HG02798 (cell line): ENCODE data around the gene ZFAND3.
A peak's percentile ranks its signal among the peaks of the same experiment; 100 is the strongest.

ENCODE experiments used
- ATAC-seq: cut with Tn5 transposase; IDR thresholded peaks from one replicate; pipeline ENCODE4 v1.9.1; 2021; ENCODE audit warnings: mild to moderate bottlenecking; ENCODE audit not compliant: unreplicated experiment, poor library complexity

Gene ZFAND3, protein sequence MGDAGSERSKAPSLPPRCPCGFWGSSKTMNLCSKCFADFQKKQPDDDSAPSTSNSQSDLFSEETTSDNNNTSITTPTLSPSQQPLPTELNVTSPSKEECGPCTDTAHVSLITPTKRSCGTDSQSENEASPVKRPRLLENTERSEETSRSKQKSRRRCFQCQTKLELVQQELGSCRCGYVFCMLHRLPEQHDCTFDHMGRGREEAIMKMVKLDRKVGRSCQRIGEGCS

DNA sequence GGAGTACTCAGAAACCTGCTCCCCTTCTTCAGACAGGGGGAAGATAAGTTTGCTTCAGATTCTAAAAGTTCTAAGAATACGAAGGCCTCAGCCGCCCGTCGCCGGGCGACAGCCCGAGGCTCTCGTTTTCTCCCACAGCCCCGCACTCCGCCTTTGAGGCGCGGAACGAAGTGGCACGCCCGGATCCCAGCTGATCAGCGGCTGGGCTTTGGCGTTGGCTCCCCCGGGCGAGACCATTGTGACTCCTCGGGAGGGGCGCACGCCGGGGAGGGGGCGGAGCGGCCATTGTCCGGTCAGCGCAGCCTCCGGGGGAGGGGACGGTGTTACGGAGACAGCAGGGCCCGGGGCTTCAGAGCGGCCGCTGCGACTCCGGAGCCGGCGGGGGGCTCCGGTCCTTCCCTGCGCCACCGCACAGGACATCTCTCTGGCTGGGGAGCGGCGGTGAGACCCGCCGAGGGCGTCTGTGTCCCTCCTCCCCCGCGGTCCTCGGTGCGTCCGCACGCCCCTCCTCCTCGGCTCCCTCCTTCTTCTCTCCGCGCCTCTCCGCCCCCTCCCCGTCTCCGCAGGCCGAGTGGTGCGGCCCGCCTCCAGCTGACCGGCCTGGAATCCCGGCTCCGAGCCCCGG is at the start of gene ZFAND3:
Gene ZFAND3 (plus strand): TSS at position 551 of the 625 bp plus-strand sequence. CDS start 219 bp downstream, outside the sequence.
- peak; percentile 88 for ATAC-seq

DNA sequence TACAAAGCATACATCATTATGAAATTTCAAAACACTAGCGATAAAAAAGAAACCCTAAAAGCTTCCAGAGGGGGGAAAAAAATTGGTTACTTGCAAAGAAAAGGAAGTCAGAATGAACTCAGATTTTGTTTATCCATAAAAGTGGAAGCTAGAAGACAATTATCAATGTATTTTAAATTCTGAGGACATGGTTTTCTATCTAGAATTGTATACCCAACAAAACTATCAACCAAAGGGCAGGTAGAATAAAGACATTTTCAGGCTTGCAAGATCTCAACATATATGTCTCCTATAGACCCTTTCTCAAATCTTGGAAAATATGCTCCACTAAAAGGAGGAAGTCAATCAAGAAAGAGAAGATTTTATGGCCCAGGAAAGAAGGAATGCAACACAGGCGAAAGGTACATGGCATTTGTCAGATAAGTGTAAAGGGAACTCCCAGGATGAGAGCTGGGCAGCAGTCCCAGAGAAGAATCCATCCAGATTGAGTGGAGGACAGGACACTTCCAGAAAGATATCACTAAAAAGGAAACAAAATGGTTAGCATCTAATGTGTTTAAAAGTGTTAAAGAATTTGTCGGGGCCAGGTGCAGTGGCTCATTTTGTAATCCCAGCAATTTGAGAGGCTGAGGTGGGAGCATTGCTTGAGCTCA is 45.4 kb upstream of the ZFAND3 start:
- no peak for ATAC-seq

DNA sequence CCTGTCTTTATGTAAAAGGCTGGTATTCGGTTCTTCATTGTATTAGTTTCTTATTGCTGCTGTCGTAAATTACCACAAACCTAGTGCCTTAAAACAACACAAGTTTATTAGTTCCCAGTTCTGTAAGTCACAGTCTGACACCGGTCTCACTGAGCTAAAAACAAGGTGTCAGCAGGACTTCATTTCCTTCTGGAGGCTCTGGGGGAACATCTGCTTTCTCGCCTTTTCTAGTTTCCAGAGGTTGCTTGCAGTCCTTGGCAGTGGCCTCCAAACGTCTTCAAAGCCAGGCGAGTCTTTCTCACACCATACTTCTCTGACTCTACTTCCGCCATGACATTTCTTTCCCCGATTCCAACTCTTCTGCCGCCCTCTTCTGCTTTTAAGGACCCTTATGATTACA is 43.0 kb upstream of the ZFAND3 start:
- ATAC-seq, result no peak

DNA sequence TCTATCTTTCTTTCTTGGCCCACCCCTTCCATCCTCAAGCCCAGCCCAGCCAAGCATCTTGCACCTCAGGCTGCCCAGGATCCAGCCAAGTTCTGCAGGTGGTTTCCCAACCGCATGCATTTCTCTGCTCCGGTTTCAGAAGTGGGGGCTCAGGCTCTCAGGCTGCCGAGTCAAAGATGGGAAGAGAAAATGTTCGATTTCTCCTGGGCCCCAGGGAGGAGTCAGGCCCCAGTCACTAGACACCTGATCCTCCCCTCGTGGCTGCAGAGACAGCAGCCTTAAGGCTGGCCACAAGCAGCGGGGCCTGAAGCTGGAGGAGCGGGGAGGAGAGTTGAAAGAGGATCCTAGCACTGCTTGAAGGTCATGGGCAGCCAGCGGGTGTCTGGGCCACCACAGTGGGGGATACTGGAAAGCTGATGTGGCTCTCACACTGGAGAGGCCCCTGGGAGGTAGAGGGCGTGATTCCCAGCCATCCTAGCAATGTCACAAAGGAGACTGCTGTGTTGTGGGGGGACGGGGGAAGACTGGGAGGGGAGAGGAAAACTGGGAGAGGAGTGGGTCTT is 42.2 kb upstream of the ZFAND3 start:
- peak; percentile 63 for ATAC-seq

DNA sequence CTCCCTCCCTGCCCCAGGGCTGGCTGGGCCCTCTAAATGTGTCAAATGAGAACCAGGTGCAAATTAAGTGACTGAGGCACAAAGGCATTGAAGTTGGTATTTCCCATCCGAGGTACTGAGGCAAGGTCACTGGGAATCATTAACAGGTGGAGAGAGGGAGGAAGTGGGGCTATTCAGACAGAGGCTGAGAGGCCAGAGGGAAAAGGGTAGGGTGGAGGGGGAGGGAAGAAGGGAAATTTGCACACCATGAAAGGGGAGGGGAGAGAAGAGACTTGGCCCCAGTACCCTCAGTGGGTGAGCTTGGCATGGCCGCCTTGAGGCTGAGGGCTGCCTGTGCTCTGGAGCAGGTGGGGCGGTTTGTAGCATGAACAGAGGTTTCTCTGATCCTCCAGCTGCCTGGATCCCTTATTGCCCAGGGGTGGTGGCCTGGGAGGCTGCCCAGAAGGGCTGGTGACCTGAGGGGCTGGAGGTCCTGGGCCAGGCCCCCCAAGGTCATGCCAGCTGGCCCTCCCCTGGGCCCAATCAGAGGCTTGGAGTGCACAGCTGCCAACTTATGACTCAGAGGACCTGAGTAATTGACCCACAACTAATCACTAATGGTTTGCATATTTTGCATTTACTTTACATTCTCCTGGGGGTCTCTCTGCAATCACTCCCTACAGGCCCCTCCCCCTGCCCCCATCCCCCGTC is 40.3 kb upstream of the ZFAND3 start:
- no peak for ATAC-seq

DNA sequence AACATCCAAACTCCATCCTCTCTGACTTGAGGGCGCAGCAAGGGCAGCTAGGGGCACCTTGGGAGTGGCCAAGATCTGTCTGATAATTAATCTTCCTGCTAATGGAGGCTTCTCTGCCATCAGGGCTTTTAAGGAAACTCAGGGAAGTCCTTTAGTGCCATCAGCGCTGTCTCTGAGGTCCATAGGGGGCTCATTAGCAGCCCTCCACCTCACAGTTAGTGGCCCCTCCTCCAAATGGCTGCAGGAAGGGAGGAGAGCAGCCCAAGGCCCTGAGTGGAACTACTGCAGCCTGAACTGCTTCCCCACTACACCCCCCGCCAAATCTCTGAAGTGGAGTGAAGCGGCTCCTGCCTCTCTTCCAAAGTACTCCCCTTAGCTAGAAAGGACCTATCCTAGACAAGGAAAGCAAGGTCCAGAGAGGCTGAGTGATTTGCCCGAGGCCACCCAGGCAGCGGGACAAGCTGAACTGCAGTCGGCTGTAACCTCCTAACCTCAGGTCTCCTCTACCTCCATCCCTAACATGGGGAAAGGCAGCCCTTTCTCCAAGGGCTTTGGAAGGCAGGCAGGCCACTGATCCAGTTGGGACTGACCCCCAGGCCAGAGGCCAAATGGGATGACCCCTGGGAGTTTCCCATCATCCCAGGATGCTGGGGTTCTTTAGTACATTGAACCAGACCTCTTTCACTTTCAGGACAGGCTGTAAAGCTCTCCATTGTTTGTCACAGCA is 39.5 kb upstream of the ZFAND3 start:
- ATAC-seq, result no peak

DNA sequence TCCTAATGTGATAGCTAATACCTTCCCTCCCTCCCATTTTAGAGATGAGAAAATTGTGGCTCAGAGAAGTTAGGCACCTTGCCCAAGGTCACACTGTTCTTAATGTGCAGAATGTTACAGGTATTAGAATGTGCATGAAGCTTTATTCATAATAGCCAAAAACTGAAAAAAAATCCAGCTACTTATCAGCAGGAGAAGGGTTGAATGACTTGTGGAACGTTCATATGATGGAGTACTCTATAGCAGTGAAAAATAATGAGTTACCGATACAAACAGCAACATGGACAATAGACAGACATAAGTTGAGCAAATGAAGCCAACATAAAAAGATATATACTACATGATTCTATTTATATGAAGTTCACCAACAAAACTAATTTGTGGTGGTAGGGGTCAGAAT is 37.7 kb upstream of the ZFAND3 start:
- no peak for ATAC-seq

DNA sequence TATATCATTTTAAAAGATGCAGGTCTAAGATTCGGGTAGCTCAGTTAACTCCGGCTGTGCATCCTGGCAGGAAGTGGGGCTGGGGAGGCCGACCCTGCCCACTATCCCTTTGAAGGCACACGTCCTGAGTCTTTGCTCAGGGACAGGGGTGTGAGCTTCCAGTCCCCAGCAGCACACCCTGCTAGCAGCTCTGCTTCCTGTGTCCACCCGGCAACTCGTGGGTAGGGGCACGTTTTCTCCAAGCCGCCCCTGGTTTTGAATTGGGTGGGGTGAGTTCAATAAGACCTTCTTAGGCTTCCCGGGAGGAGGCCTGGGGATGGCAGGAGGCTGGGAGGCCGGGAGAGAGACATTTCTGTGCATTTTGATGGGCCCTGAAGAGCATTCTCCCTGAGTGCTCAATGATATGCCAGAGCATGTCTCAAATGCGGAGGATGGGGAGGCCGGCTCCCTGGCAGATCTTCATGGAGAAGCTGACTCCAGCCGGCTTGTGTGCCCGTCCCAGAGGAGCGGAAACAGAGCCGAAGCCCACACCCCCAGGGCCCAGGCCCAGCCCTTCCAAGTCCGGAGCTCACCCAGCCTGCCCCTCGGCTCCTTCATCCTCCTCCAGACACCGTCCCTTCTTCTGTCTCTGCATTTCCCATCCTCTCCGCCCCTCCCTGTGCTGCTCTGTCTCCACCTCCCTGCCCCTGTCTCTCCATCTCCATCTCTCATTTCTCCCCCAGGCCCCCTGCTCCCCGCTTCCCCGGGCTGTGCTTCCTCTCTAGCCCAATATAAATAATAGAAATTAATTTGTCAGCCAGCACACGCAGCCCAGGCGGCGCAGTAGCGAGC is 36.3 kb upstream of the ZFAND3 start:
- ATAC-seq, result no peak

DNA sequence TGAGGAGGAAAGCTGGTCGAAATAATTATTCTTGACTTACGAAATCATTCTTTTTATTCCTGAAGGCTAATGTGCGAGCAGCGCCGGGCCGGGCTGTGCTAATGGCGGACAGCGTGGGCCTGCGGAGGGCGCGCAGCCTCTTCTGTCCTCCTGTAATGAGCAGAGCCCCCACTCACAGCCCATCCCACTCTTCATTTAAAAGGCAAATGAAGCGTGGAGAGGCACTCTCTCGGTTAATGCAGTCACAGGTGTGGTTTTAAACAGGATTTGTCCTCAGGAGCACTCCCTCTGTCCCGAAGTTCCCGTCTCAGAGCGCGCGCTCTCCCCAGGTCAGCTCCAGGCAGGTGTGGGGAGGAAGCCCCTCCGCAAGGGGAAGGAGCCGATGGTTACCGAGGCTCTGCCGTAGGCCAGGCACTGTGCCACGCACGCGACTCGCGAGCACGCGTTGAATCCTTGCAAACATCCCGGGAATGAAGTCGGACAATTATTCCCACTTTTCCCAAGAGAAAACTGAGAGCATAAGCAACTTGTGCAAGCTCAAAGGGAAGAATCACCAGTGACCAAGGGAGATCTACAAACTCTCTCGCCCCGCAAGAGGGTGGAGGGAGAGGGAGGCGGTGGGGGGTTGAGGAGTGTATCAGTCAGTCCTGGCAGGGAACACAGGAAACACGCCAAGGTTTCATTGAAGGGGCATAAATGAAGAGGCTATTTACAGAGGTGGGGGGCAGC is 35.5 kb upstream of the ZFAND3 start:
- no peak for ATAC-seq

DNA sequence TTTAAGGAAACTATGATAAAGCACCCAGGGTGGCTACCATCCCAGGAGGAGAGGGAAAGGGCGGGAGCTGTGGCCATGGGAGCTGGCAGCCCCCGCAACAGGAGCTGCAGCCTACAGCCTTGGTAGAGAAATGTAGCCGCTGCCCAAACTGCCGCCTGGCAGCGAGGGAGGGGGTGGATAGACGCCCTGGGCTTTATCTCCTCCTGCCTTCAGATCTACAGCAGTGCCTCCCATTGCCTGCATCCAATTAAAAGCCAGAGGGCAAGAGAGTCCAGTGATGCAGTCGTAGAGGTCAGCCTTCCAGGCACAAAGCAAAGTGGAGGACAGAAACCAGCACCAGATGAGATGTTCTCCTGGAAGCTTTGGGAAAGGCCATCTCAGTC is 35.0 kb upstream of the ZFAND3 start:
- ATAC-seq, result no peak

DNA sequence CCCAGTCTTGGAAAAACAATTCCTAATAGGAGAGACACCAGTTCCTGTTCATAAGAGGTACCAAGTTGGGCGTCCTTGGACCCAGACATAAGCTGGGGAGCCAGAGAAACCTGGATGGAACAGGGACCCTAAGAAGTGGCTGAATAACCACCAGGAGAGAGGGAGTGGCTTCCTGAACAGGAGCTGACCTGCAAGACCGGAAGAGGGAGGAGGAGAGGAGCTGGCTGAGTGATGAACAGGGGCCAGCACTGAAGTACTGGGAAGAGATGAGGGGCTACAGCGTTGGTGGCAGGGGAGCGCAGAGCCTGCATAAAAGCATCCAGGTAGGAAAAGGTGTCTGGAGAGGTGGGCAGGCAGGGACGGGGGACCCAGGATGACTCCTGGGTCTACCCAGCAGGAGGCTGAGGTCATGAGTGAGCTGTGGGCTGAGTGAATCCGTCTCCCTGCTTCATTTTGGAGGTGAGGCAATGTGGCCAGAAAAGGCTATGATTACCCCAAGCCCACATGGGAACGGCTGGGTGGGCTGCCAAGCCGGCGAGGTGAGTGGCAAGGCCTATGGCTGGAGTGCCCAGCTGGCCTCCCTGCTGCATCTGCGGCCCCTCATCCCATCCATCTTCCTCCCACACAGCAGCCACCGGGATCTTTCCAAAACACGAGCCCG is 34.4 kb upstream of the ZFAND3 start:
- no peak for ATAC-seq

DNA sequence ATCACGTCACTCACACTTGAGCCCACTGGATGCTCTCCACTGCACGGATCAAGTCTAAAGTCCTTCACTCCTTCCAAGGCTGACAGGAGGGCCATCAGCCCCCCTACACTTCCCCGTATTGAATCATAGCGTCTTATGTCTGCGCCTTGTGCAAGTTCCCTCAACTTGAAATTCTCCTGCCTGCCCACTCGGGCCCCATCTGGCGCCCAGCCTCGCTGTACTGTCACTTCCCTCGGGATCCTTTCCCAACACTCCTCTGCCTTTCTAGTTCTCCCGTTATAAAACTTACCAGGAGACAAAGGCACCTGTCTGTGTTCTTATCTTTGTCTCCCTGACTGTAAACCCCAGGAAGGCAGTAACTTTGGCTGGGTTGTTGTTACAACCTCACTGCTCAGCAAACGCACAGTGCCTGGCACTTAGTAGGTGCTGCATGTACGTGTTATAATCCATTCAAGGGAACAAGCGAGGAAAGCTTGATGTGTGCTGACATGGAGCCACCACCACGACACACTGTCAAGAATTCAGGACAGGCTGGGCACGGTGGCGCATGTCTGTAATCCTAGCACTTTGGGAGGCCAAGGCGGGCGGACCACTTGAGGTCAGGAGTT is 33.8 kb upstream of the ZFAND3 start:
- no peak for ATAC-seq

DNA sequence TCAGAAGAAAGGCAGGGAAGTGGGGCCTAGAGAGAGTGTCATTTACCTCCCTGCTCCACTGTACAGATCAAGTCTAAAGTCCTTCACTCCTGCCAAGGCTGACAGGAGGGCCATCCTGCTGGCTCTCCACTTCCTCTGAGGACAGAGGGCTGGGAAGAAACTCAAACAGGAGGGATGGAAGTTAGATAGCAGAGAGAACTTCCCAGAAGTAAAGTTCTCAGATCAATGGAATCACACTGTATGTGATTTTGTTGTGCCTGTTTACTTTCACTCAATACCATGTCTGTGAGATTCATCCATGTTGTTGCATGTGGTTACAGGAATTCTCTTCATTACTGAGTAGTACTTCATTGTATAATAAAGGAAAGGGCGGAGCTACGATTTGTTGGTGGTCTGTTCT is 32.3 kb upstream of the ZFAND3 start:
- no peak for ATAC-seq

DNA sequence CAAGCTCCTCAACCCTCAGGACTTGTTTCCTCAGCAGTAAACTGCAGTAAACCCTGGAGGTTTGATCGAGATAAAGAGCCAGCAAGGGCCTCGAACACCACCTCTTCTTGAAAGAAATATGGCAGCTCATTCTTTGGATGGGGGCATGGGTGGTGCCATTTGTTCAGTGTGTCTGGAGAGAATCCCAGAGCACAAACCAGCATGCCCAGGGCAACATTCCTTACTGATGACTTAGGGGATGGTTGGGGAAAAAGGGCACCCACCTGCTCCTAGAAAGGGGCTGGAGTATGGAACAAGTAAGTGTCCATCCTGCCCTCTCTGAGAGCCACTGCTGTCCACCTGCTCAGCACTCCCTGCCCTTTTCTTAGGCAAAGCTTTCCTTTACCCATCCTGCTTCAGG is 31.3 kb upstream of the ZFAND3 start:
- no peak for ATAC-seq

DNA sequence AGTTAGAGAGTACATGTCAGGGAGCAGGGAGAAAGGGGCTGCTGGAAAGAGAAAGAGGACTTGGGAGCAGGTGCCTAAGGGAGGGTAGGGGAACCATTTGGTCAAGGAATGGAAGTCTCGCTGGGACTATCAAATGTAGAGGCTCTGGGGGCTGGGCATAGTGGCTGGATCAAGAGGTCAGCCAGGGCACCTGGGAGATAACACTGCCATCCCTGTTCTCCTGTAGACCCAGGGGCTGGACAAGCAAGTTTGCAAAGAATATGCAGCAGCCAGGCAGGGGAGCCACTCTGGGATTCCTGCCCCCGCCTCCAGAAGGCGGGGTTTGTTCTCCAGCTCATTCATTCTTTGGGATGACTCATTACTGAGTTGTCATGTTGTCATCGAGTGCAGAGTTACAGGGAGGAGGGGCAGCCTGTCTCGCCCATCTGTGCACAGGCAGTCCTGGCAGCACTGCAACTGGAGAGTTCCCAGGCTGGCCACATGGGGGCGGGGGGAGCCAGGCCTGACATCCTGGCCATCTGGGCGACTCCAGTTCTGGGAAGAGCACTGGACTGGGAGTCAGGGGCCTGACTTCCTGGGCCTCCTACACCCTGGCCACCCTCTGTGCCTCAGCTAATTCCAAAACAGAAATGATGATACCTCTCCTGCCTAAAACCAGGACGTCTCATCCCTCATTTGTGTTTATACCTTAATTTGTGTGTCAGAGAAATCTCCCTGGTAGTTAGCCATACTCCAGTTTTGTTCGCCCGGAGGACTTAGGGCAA is 28.2 kb upstream of the ZFAND3 start:
- ATAC-seq, result peak; percentile 92

DNA sequence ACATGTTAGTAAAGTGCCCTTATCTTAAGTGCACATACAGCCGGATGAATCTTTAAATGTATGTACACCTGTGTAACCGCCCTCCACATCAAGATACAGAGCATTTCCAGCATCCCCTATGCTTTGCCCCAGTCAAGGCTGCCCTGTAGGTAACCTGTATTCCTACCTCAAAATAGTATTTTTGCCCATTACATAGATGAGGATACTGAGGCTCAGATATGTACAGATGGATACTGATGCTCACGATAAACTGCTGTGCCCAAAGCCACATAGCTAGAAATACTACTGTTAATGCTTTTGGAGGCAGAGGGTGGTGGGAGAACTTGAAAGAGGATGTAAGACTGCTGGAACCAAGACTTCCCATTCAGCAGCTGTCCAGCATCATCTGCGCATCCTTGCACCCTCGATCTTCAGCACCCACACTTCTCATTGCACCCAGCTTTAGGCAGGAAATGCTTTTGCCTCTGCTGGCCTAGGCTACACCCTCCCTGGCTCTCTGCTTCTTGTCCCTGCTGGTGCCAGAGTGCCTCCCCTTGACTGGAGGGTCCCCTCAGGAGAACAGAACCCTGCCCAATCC is 27.0 kb upstream of the ZFAND3 start:
- ATAC-seq, result no peak

DNA sequence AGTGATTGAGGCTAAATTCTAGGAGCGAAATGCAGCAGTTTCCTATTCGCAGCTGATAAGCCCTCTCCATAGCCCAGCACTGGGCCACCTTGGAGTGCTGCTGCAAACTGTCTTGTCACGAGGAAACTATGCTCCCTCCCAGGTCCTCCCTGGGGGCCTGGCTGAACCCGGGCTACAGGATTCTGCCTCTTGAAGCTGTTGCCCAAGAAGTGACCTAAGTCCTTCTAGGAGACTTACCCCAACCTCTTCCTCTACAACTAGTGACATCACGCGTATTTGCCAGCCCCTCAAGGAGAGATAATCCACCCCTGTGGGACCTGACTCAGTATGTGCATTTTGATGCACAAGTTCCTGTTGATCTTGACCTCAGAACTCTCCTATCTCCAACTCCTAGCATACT is 26.5 kb upstream of the ZFAND3 start:
- no peak for ATAC-seq
